Endothelial cell of umbilical vein (primary cell): Measurements from ENCODE around the gene FAM204A. TPM values are rescaled to one million over a fixed set of nuclear protein-coding genes. Genes with fewer than 3 reads are reported as not detected.
A peak's percentile ranks its signal among the peaks of the same experiment; 100 is the strongest.

ENCODE experiments used
- BruUV-seq: library from RNA; stranded (reverse); fragments of 400-500 nt; replicated peaks from 2 replicates; lab custom pipeline; 2021; lab: Mats Ljungman, UMichigan
- CTCF ChIA-PET: fragments of 300-600, 350-600 bp; sonication (Branson Sonifier 250); formaldehyde crosslinking; loops from one replicate; lab custom pipeline; 2021; ENCODE audit warnings: antibody characterized with exemption, inconsistent platforms; lab: Charles Lee
- POLR2A ChIA-PET: fragments of 300-600, 350-600 bp; sonication (Branson Sonifier 250); formaldehyde crosslinking; loops from one replicate; lab custom pipeline; 2021; ENCODE audit warnings: antibody characterized with exemption, inconsistent platforms; lab: Charles Lee
- DNase-seq: peaks from one replicate; pipeline ENCODE4 v3.0.0-alpha.2; 2011; ENCODE audit warnings: low read depth, low spot score
- FAIRE-seq: peaks from 2 replicates; lab custom pipeline; 2011; peaks lifted over from hg19 to GRCh38; lab: Jason Lieb, UNC
- H2AFZ ChIP-seq: 2 replicates; pipeline ENCODE4 v1.6.0; 2012; ENCODE audit warnings: low read depth, low read length, control low read depth, inconsistent platforms
- H3K27ac ChIP-seq: 2 replicates; pipeline ENCODE4 v1.5.1; 2011; ENCODE audit warnings: low read depth, mild to moderate bottlenecking, control low read depth, low read length, moderate library complexity; ENCODE audit not compliant: insufficient read depth
- H3K27me3 ChIP-seq, 2 experiments: 2 replicates each; pipeline versions ENCODE4 v1.6.0 to v1.6.1; 2011; ENCODE audit warnings: low read length in 2 of 2, mixed read lengths in 1 of 2; ENCODE audit not compliant: control insufficient read depth in 2 of 2, insufficient read depth in 2 of 2
- H3K36me3 ChIP-seq, 2 experiments: 2 replicates in 1 of 2; 3 replicates in 1 of 2; pipeline ENCODE4 v1.5.1; 2011; ENCODE audit warnings: low read length in 2 of 2, mild to moderate bottlenecking in 1 of 2, moderate library complexity in 1 of 2; ENCODE audit not compliant: control insufficient read depth in 2 of 2, insufficient read depth in 2 of 2; ENCODE audit errors: extremely low read depth in 1 of 2
- H3K4me1 ChIP-seq: 3 replicates; pipeline ENCODE4 v1.5.1; 2011; ENCODE audit warnings: mild to moderate bottlenecking, low read length; ENCODE audit not compliant: control insufficient read depth, insufficient read depth; ENCODE audit errors: extremely low read depth
- H3K4me2 ChIP-seq: 2 replicates; pipeline ENCODE4 v1.6.1; 2011; ENCODE audit warnings: low read length, control low read depth, mixed read lengths; ENCODE audit not compliant: insufficient read depth
- H3K4me3 ChIP-seq, 3 experiments: fragments of 200-600 bp in 1 of 3; sonication (generic), shearing (Covaris generic) in 1 of 3; replicated peaks in 1 of 3; 2 replicates each; pipeline ENCODE4 v1.5.1; 2011 to 2016; ENCODE audit warnings: control low read depth in 3 of 3, low read length in 3 of 3, mild to moderate bottlenecking in 2 of 3, inconsistent platforms in 1 of 3, low read depth in 1 of 3, moderate library complexity in 1 of 3; ENCODE audit not compliant: insufficient read depth in 1 of 3
- H3K79me2 ChIP-seq: 2 replicates; pipeline ENCODE4 v1.6.0; 2012; ENCODE audit warnings: low read length, inconsistent platforms; ENCODE audit not compliant: control insufficient read depth, insufficient read depth
- H3K9ac ChIP-seq: replicated peaks from 2 replicates; pipeline ENCODE3; 2011; ENCODE audit warnings: low read length, control low read depth; ENCODE audit not compliant: insufficient read depth; ENCODE audit errors: extremely low read depth
- H3K9me1 ChIP-seq: replicated peaks from 3 replicates; pipeline ENCODE4 v1.6.0; 2011; ENCODE audit warnings: mild to moderate bottlenecking, low read length; ENCODE audit not compliant: control insufficient read depth, insufficient read depth; ENCODE audit errors: extremely low read depth
- H3K9me3 ChIP-seq: replicated peaks from 2 replicates; pipeline ENCODE4 v1.5.1; 2012; ENCODE audit warnings: low read length, inconsistent platforms; ENCODE audit not compliant: control insufficient read depth, insufficient read depth
- H4K20me1 ChIP-seq: replicated peaks from 2 replicates; pipeline ENCODE3; 2011; ENCODE audit warnings: mild to moderate bottlenecking, low read length; ENCODE audit not compliant: control insufficient read depth, insufficient read depth; ENCODE audit errors: extremely low read depth
- EZH2 ChIP-seq: IDR thresholded peaks from 2 replicates; pipeline ENCODE4 v1.6.1; 2012; ENCODE audit warnings: borderline replicate concordance, low read depth, mild to moderate bottlenecking, moderate library complexity, low read length, inconsistent platforms; ENCODE audit not compliant: severe bottlenecking
- FOS ChIP-seq: IDR thresholded peaks from 2 replicates; pipeline ENCODE4 v1.6.1; 2011; ENCODE audit warnings: mild to moderate bottlenecking, low read length, moderate library complexity, borderline replicate concordance; ENCODE audit not compliant: insufficient read depth
- GATA2 ChIP-seq: IDR thresholded peaks from 2 replicates; pipeline ENCODE4 v1.7.0; 2011; ENCODE audit warnings: low read depth, mild to moderate bottlenecking, moderate library complexity, mixed read lengths, low read length; ENCODE audit not compliant: insufficient read length, insufficient read depth
- JUN ChIP-seq: IDR thresholded peaks from 2 replicates; pipeline ENCODE4 v1.6.1; 2011; ENCODE audit warnings: borderline replicate concordance, low read depth; ENCODE audit not compliant: insufficient read length, insufficient read depth
- MYC ChIP-seq: IDR thresholded peaks from one replicate; pipeline ENCODE4 v1.6.1; 2011; ENCODE audit warnings: mild to moderate bottlenecking, low read depth, low read length
- POLR2A ChIP-seq: IDR thresholded peaks from 2 replicates; pipeline ENCODE4 v1.6.1; 2012; ENCODE audit warnings: low read depth, mild to moderate bottlenecking, control low read depth, low read length
- POLR2AphosphoS5 ChIP-seq: IDR thresholded peaks from 2 replicates; pipeline ENCODE4 v1.6.1; 2012; ENCODE audit warnings: low read depth, mild to moderate bottlenecking, control low read depth, low read length, moderate library complexity; ENCODE audit not compliant: insufficient read depth
- dilution Hi-C: fragments of 300-500 bp; cut with MboI; formaldehyde crosslinking; loops from one replicate; pipeline ENCODE4 v1.15.0; 2019; ENCODE audit warnings: low sequenced_read_pairs; ENCODE audit not compliant: extremely low pct_ligation_motif_present
- intact Hi-C: fragments of 100-400 bp; cut with micrococcal nuclease; formaldehyde crosslinking; loops from one replicate; pipeline ENCODE4 v1.10.0; 2022
- polyA plus RNA-seq, 4 experiments: library from polyadenylated mRNA; depleted of rRNA in 3 of 4; stranded (reverse) in 3 of 4; unstranded in 1 of 4; fragments of >200 nt; gene quantifications; 2 replicates each; pipeline versions ENCODE4 v1.2.1 to v1.2.3, GENCODE V29; 2011 to 2012; ENCODE audit warnings: missing spikeins in 1 of 4
- total RNA-seq: library from RNA; stranded (reverse); gene quantifications from 2 replicates; pipeline ENCODE4 v1.2.3, GENCODE V29; 2021
- TF ChIP-seq, protein P1 (sequence below): IDR thresholded peaks from 2 replicates; pipeline ENCODE4 v1.6.1; 2011; ENCODE audit not compliant: insufficient read depth, insufficient read length
- TF ChIP-seq, protein P2 (sequence below), 2 donors: IDR thresholded peaks; 1 replicate in 1 of 2; 2 replicates in 1 of 2; pipeline ENCODE4 v1.5.1; 2011; ENCODE audit warnings: low read length in 2 of 2, mild to moderate bottlenecking in 2 of 2, moderate library complexity in 2 of 2, control low read depth in 1 of 2, inconsistent platforms in 1 of 2, low read depth in 1 of 2; ENCODE audit not compliant: insufficient read depth in 1 of 2; ENCODE audit errors: extremely low read depth in 1 of 2

The FAM204A gene
- total and polyA plus RNA-seq, 2 donors (not counting 3 experiments of a cell fraction or from before 2014, with no cell fraction given): 11.1 to 73.7 TPM

DNA sequence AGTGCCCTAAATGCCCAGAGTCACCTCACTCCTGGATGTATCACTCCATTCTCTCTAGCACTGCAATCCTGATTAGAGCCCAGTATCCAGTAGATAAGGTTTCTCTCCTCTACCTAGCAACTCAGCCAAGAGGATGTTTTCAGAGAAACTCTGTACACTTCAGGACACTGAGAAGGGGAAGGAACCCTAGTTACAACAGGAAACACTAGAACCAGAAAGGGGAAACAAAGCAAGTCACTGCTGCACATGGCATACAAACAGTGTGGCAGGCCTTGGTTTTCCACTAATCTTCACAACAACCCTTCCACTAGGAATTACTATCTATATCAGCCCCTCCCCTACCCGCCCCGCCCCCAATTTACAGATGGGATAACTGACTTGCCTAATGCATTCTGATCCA is 1.6 kb downstream of the FAM204A start:
- Histone ChIP-seq H3K79me2 (peaks cover 43% of the 10 kb centered on the region), H3K9me1 (no peaks in the 10 kb centered on the region), H4K20me1 (no peaks in the 10 kb centered on the region), H3K36me3 (peaks cover 2 to 5% of the 10 kb centered on the region in 2 experiments), H3K27ac (no peak overlapping the region), H3K9me3 (no peaks in the 10 kb centered on the region), H3K4me1 (peaks cover 13% of the 10 kb centered on the region), H3K4me2 (peak overlapping the region; percentile 98), H3K9ac (no peak overlapping the region), H2AFZ (no peak overlapping the region), H3K4me3 (no peak overlapping the region), H3K27me3 (peaks cover 0 to 2% of the 10 kb centered on the region in 2 experiments)
- DNase-seq (peak; percentile 14), FAIRE-seq (no peak)
- TF ChIP-seq POLR2A: no peak
- TF ChIP-seq GATA2: no peak
- no peak for TF ChIP-seq EZH2
- no peak for TF ChIP-seq JUN
- TF ChIP-seq MYC: no peak
- no peak for TF ChIP-seq POLR2AphosphoS5
- TF ChIP-seq, protein P1, sequence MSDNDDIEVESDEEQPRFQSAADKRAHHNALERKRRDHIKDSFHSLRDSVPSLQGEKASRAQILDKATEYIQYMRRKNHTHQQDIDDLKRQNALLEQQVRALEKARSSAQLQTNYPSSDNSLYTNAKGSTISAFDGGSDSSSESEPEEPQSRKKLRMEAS: no peak
- TF ChIP-seq, protein P2, sequence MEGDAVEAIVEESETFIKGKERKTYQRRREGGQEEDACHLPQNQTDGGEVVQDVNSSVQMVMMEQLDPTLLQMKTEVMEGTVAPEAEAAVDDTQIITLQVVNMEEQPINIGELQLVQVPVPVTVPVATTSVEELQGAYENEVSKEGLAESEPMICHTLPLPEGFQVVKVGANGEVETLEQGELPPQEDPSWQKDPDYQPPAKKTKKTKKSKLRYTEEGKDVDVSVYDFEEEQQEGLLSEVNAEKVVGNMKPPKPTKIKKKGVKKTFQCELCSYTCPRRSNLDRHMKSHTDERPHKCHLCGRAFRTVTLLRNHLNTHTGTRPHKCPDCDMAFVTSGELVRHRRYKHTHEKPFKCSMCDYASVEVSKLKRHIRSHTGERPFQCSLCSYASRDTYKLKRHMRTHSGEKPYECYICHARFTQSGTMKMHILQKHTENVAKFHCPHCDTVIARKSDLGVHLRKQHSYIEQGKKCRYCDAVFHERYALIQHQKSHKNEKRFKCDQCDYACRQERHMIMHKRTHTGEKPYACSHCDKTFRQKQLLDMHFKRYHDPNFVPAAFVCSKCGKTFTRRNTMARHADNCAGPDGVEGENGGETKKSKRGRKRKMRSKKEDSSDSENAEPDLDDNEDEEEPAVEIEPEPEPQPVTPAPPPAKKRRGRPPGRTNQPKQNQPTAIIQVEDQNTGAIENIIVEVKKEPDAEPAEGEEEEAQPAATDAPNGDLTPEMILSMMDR (IDR thresholded peaks at IDR 0.05; ENCODE audit: extremely low read depth in 1 of 2, insufficient read depth in 1 of 2, low read depth in 1 of 2, low read length in 2 of 2): no peak
- no peak for TF ChIP-seq FOS
- intact Hi-C loops (loop anchor here (5.0 to 10.0 kb wide), 4 partner anchors 82 to 803 kb away; partner anchors contain the start of genes CACUL1 and RAB11FIP2), dilution Hi-C loops (no loop called here)
- ChIA-PET CTCF (no interaction called here), POLR2A (no interaction called here)
- no TSS peak for BruUV-seq
